HPDE6-E6E7 (cell line): Measurements from ENCODE around the gene DPEP2.
"Not testable (repeated sequence)": the region's sequence is repeated elsewhere in the genome, so short reads cannot be mapped to it uniquely, and the experiment has no call there.

Experiments used
- DNase-seq: peaks from one replicate; pipeline ENCODE4 v3.0.0; 2011; ENCODE audit warnings: missing footprints; ENCODE audit errors: extremely low spot score

Gene DPEP2

DNA sequence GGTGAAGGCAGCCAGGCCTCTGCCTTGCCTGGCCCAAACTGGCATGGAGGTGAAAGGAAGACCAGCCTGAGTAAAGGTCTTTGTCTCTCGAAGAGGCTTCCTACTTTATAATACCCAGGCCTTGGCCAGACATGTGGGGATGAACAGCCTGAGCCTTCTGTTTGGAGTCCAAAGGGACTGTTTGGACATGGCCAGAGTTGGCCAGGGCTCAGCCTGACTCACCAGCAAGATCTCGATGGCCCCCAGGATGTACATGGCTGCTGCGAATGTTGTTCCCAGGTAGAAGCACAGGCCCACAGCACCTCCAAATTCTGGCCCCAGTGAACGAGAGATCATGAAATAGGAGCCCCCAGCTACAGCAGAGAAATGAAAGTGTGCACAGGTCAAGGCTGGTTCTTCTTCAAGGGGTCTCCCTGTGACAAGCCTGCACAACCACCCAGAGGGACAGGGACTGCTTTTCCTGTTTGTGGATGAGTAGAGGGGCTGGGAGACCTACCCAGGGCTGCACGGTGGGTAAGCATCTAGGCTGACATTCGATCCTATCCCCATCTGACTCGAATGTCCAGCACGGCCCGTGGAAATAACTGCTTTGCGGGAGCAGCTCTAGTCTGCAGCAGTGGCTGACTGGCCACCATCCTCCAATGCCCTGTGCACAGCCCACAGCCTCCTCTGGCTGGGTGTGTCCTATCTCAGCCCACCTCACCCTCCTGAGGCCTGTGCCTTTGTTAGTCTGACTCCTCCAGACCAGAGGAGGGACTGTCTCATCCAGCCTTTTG lies 44.7 kb downstream of the DPEP2 start:
- no peak for DNase-seq

DNA sequence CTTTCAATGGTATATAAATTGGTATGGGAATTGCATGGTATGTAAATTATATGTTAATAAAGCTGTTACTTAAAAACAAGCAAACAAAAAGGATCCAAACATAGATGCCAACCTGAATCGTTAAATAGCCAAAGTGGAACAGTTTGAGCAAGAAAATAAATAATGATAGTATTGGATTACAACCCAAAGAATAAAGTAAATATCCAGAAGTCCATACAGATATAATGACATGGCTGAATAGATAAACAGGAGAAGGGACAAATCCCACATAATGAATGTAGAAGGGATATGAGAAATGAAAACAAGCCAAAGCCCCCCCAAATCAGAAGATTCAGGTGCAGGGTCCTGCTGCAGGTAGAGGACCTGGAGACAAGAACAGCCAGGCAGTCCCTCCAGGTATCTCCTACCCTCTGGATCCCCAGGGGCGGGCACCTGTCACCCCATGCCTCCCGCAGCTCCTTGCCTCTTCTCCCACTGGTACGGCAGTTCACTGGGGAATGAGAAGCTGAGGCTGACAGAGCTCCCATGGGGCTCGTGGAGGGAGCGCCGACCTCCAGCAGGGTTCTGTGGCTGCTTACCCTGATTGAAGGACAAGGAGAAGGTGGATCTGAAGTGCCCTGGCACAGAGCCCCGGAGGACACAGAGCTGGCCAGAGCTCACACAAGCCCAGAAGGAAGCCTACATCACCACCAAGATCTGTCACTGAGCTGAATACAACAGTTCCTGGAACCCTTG lies 45.5 kb downstream of the DPEP2 start:
- no peak for DNase-seq

DNA sequence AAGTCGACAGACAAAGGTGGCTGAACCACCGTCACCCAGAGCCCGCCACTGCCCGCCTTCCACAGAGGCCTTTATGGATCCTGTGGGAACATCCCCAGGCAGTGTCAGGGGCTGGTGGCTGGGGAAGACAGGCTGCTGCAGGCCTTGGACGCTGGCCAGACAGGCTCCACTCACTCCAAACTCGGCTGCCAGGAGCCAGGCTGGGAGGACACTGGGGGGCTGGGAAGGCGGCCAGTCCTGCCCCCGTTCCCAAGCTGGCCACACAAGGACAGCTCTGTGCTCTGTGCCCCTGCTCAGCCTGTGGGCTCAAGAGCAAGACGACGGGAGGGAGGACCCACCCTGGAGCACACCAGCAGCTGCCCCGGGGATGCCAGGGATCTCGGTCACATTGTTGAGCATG lies 47.8 kb downstream of the DPEP2 start:
- no peak for DNase-seq

DNA sequence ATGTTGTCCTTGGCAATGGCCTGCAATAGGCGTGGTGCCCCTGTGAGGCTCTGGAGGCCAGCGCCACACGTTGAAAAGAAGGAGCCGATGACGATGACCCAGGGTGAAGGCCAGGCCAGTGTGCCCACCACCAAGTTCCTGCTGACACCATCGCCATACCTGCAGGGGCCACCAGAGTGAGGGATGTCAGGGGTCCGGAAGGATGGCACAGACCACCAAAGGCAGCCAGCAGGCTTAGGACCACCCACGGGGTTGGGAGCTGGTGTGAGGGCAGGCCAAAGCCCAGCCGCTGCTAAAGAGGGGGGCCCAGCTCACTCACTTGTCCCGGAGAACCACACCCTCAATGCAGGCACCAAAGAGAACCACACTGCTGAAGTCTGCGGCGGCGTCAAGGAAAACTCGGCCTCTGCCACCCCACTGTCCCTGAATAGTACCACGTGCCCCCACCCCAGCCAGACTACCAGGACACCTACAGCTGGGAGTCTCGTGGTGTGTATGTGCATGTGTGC lies 48.9 kb downstream of the DPEP2 start:
- no peak for DNase-seq

DNA sequence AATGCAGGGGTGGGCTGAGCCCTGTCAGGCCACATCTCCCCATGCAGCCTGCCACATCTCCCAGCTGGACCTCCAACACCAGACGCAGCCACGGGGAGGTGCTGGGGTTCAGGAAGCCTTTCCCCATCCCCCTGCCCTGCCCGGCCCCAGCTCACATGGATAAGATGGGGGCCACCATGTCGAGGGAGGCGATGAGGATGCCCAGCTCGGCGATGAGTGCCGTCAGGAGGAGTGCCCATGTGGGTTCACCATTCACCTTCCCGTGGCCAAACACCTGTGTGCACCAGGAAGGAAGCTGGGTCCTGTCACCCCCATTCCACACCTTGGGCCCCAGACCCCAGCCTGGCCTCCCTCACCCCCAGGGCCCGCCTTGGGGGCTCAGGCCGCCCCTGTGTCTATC lies 49.6 kb downstream of the DPEP2 start:
- no peak for DNase-seq

DNA sequence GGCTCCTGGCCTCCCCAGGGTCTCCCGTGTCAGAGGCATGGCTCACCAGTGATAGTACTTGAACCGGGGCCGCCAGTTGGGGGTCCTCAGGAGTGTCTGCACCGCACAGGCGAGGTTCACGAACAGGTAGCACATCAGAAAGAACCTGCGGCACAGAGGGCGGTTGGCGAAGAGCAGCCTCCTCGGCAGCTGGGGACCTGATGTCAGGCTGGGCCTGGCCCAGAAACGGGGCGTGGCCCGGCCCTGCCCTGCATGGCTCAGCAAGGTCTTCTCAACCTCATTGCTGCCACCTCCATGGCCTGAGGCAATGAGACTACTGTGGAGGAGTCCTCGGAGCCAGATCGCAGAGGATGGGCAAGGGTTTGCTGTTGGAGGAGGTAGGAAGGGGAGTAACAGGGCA lies 51.3 kb downstream of the DPEP2 start:
- DNase-seq: no peak

GRCh38 chr16:67946966-67947558 lies 52.2 kb downstream of the DPEP2 start:
- no peak for DNase-seq

DNA sequence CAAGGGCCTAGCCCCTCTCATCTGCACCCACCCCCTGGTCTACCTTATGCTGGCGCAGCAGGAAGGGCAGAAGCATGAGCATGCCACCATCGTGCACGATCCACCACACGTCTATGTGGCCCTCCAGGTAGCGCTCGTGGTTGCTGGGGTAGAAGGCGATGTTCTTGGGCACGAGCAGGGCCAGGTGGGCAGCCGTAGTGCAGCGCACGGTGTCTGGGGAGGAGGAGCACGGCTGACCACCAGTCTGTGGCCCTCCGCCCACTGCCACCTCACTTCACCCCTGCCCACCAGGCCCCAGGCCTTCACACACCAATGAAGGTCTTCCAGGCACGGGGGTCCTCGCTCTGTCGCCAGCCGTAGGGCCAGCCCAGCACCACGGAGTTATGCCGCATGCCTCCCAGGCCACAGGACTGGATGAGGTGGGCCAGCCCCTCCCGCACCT lies 53.1 kb downstream of the DPEP2 start:
- DNase-seq: no peak

GRCh38 chr16:67945392-67945933 lies 53.8 kb downstream of the DPEP2 start:
- no peak for DNase-seq

- DNase-seq: no peak
These were observed 54.4 kb downstream of the DPEP2 start for GRCh38 chr16:67944690-67945391.

DNA sequence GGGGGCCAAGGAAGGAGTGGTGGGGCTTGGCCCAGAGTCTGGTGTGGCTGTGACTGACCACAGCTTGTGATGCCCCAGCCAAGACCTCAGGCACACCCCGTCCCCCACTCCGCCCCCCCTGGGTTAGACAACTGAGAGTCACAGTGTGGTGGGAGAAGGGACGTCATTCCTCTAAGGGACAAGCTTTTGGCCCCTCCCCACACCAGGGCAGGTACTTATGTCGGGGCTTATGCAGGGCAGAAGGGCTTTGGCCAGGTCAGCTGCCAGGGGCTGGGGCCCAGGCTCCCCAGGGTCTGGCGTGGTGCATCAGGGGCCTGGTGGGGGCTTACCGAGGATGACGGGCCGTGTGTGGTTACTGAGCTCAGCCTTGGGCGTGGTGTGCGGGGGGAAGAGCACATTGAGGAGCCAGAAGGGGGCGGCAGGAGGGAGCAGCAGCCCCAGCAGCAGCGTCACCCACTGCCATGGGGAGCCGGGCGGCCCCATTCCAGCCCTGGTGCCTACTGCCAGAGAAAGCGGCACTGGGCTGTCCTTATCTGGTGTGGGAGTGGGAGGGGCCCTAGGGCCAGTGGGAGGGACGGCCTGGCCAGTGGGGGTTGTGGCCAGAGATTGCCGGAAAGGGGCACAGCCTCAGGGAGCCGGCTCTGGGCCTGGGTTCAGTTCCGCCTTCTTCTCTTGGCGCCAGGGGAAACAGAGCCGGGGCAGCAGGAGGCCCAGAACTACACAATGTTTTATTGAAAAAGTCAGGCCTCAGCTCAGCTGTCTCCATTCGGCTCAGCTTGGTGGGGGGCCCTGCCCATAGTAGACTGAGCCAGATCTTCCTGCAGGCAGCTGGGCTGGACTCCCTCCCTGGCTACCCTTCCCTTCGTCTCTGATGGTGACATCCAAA lies 55.4 kb downstream of the DPEP2 start, which contains the start of gene LCAT:
LCAT (minus strand) TSS at position 502 of the 886 bp plus-strand sequence; CDS start at position 483, 19 bp downstream.
- no peak for DNase-seq

DNA sequence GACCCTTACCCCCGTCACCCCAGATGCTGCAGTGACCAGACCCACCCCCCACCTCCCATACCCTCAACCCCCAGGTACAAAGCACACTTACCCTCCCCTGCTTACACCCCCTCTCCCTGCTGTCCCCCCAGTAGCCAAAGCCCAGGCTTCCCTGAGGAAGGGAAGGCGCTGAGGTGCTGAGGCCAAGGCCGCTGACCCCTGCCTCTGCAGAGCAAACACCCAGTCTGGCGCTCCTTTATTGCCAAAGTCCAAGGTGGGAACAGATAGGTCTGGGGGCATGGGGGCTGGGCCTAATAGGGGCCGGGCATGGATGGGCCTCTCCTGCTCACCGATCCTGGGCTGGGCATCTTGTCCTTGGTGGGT lies 56.0 kb downstream of the DPEP2 start:
- DNase-seq: no peak

GRCh38 chr16:67942510-67943255 lies 56.6 kb downstream of the DPEP2 start:
- no peak for DNase-seq

DNA sequence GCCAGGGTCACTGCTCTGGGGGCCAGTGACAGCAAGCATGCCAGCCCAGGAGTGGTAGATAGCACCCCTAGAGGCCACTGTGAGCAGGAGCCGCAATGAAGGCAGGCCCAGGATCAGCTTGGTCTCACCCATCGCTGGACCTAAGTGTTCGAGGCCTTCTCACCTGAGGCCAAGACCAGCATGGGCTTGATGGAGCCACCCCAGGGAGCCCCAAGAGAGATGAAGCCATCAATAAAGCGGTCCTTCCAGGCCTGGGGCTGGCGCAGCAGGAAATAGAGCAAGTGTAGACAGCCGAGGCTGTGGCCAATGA lies 57.1 kb downstream of the DPEP2 start:
- DNase-seq: peak; percentile 43

GRCh38 chr16:67941469-67942199 lies 57.6 kb downstream of the DPEP2 start:
- no peak for DNase-seq

DNA sequence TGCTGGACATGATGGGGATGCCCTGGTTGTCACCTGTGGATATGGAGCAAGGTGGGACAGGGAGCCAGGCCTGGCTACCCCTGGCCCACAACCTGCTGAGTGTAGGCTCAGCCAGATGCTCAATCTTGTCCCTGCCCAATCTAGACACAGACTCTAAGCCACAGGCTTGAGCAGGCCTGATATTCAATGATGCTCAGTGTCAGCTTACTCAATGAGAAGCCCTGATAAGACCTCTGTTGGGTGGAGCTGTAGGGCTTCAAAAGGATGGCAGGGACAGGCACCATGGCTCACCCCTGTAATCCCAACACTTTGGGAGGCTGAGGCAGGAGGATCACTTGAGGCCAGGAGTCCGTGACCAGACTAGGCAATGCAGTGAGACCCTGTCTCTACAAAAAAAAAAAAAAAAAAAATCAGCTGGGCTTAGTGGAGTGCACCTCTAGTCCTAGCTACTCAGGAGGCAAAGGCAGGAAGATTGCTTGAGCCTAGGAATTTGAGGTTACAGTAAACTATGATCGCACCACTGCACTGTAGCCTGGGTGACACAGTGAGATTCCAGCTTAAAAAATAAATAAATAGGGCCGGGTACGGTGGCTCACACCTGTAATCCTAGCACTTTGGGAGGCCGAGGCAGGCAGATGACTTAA lies 58.7 kb downstream of the DPEP2 start:
- no peak for DNase-seq

- no peak for DNase-seq
These were observed 59.5 kb downstream of the DPEP2 start for GRCh38 chr16:67939507-67940445.

DNA sequence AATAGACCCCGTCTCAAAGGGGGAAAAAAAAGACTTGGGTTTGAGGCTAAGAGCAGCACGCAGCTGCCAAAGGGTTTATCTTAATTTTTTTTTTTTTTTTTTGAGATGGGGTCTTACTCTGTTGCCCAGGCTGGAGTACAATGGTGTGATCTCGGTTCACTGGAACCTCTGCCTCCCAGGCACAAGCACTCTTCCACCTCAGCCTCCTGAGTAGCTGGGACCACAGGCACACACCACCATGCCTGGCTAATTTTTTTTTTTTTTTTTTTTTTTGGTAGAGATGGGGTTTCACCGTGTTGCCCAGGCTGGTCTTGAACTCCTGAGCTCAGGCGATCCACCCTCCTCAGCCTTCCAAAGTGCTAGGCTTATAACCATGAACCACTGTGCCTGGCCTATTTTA lies 61.6 kb downstream of the DPEP2 start:
- DNase-seq: not testable (repeated sequence)
